GM12892 (cell line): Measurements from ENCODE around the gene FAH.

Source experiments
- POLR2A ChIP-seq: IDR thresholded peaks from 2 replicates; pipeline ENCODE4 v1.6.1; 2011; ENCODE audit warnings: low read depth, low read length, control low read depth
- POLR2AphosphoS5 ChIP-seq: IDR thresholded peaks from 2 replicates; pipeline ENCODE4 v1.6.1; 2011; ENCODE audit warnings: low read depth, low read length, control low read depth

DNA sequence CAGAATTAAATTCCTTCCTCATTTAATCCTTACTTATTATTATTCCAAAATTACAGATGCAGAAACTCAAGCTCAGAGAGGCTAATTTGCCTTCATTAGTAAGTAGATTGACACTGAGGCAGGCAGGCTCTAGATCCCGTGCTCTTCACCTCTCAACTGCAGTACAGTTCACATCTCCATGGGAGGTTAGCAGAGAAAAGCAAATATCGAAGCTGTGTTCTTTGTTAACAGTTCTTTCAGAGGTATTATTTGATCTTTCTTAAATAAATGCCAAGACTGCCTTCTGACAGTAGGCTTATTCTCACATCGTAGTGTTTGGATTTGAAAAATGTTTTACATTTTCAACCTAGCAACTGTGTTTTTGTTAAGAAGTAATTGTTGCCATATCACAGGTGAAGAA lies 15.9 kb upstream of the FAH start:
- TF ChIP-seq POLR2AphosphoS5 (no peak), POLR2A (no peak)
